T-helper 17 cell (primary cell): ENCODE measurements around the gene TGFB1I1. TPM values are rescaled to one million over a fixed set of nuclear protein-coding genes. Genes with fewer than 3 reads are reported as not detected.
A peak's percentile ranks its signal among the peaks of the same experiment; 100 is the strongest.
"Not testable (repeated sequence)": the region's sequence is repeated elsewhere in the genome, so short reads cannot be mapped to it uniquely, and the experiment has no call there.

Source experiments
- ATAC-seq: fragments of 150-1000 bp; cut with Tn5 transposase; 2 replicates; pipeline ENCODE4 v1.10.0; 2021; ENCODE audit warnings: mild to moderate bottlenecking, moderate library complexity
- DNase-seq, 3 donors: peaks; one replicate each; pipeline versions ENCODE4 v3.0.0 to v3.0.0-alpha.2; 2020 to 2021
- H3K9me3 ChIP-seq: one replicate; pipeline ENCODE4 v1.7.0; 2013; ENCODE audit warnings: low read length, mild to moderate bottlenecking; ENCODE audit not compliant: control insufficient read depth, poor library complexity, severe bottlenecking
- H3K27ac Mint-ChIP-seq: one replicate; pipeline ENCODE4 v1.8.0; 2022; ENCODE audit warnings: mild to moderate bottlenecking, moderate library complexity, mixed read lengths
- H3K27me3 Mint-ChIP-seq: one replicate; pipeline ENCODE4 v1.8.0; 2022; ENCODE audit warnings: mixed read lengths
- H3K36me3 Mint-ChIP-seq: one replicate; pipeline ENCODE4 v1.8.0; 2022; ENCODE audit warnings: low read depth, mixed read lengths
- H3K4me1 Mint-ChIP-seq: one replicate; pipeline ENCODE4 v1.8.0; 2022; ENCODE audit warnings: mild to moderate bottlenecking, mixed read lengths
- H3K4me3 Mint-ChIP-seq: one replicate; pipeline ENCODE4 v1.8.0; 2022; ENCODE audit warnings: mild to moderate bottlenecking, moderate library complexity, mixed read lengths
- total RNA-seq, 4 donors: library from RNA in 2 of 4; stranded (reverse) in 2 of 4; gene quantifications; one replicate each; pipeline ENCODE4 v1.2.3 and lab custom pipeline; 2022 to 2026

The TGFB1I1 gene
- total RNA-seq, 2 donors from 2014 or later = 0.35 to 5.6 TPM

GRCh38 chr16:31438414-31438813, 33.5 kb upstream of the TGFB1I1 start:
- H3K27me3 Mint-ChIP-seq = no peaks in the 10 kb centered on the region
- ATAC-seq = no peak
- H3K36me3 Mint-ChIP-seq = no peaks in the 10 kb centered on the region
- no peak overlapping the region for H3K27ac Mint-ChIP-seq
- H3K9me3 ChIP-seq = no peaks in the 10 kb centered on the region
- no peak overlapping the region for H3K4me3 Mint-ChIP-seq
- H3K4me1 Mint-ChIP-seq = peaks cover 10% of the 10 kb centered on the region
- DNase-seq = no peak

- H3K4me3 Mint-ChIP-seq, H3K27me3 Mint-ChIP-seq, H3K36me3 Mint-ChIP-seq, H3K9me3 ChIP-seq, H3K27ac Mint-ChIP-seq, ATAC-seq, DNase-seq: not testable (repeated sequence)
- H3K4me1 Mint-ChIP-seq = peaks cover 10% of the 10 kb centered on the region
Measured at GRCh38 chr16:31439023-31439422, 32.9 kb upstream of the TGFB1I1 start.

- H3K4me1 Mint-ChIP-seq = peaks cover 10% of the 10 kb centered on the region
Measured at GRCh38 chr16:31439519-31439918, 32.4 kb upstream of the TGFB1I1 start.

GRCh38 chr16:31440516-31441184, 31.3 kb upstream of the TGFB1I1 start:
- no peaks in the 10 kb centered on the region for H3K36me3 Mint-ChIP-seq
- DNase-seq = no peak

More at GRCh38 chr16:31439519-31439918, 32.4 kb upstream of the TGFB1I1 start:
- Mint-ChIP-seq H3K27me3 (no peaks in the 10 kb centered on the region), H3K27ac (no peak overlapping the region), H3K36me3 (no peaks in the 10 kb centered on the region), H3K4me3 (no peak overlapping the region)
- no peak for DNase-seq
- no peak for ATAC-seq
- H3K9me3 ChIP-seq = no peaks in the 10 kb centered on the region

GRCh38 chr16:31441956-31442355, 30.0 kb upstream of the TGFB1I1 start:
- Mint-ChIP-seq H3K36me3 (no peaks in the 10 kb centered on the region), H3K27me3 (no peaks in the 10 kb centered on the region), H3K4me1 (peaks cover 12% of the 10 kb centered on the region), H3K4me3 (peak overlapping the region; percentile 85), H3K27ac (no peak overlapping the region)
- ATAC-seq (no peak), DNase-seq (no peak)
- no peaks in the 10 kb centered on the region for H3K9me3 ChIP-seq

More at GRCh38 chr16:31440516-31441184, 31.3 kb upstream of the TGFB1I1 start:
- H3K4me1 Mint-ChIP-seq = peaks cover 10% of the 10 kb centered on the region
- H3K4me3 Mint-ChIP-seq = no peak overlapping the region
- H3K27me3 Mint-ChIP-seq = no peaks in the 10 kb centered on the region
- no peak for ATAC-seq
- no peak overlapping the region for H3K27ac Mint-ChIP-seq
- H3K9me3 ChIP-seq = no peaks in the 10 kb centered on the region

GRCh38 chr16:31445931-31446330, 26.0 kb upstream of the TGFB1I1 start:
- H3K27ac Mint-ChIP-seq, H3K4me3 Mint-ChIP-seq, H3K4me1 Mint-ChIP-seq, H3K36me3 Mint-ChIP-seq, H3K27me3 Mint-ChIP-seq, ATAC-seq, H3K9me3 ChIP-seq, DNase-seq: not testable (repeated sequence)

GRCh38 chr16:31451201-31451600, 20.8 kb upstream of the TGFB1I1 start:
- H3K4me1 Mint-ChIP-seq = peaks cover 23% of the 10 kb centered on the region
- H3K27me3 Mint-ChIP-seq = no peaks in the 10 kb centered on the region
- H3K36me3 Mint-ChIP-seq = no peaks in the 10 kb centered on the region
- H3K9me3 ChIP-seq = no peaks in the 10 kb centered on the region
- H3K4me3 Mint-ChIP-seq = no peak overlapping the region
- ATAC-seq (no peak), DNase-seq (no peak)
- peak overlapping the region; percentile 47 for H3K27ac Mint-ChIP-seq

- ATAC-seq (peak; percentile 36), DNase-seq (no peak)
- Mint-ChIP-seq H3K27me3 (no peaks in the 10 kb centered on the region), H3K4me3 (no peak overlapping the region), H3K36me3 (no peaks in the 10 kb centered on the region), H3K4me1 (peaks cover 23% of the 10 kb centered on the region), H3K27ac (no peak overlapping the region)
- no peaks in the 10 kb centered on the region for H3K9me3 ChIP-seq
Measured at GRCh38 chr16:31451681-31452351, 20.1 kb upstream of the TGFB1I1 start.

- Mint-ChIP-seq H3K36me3 (no peaks in the 10 kb centered on the region), H3K4me3 (no peak overlapping the region), H3K27me3 (no peaks in the 10 kb centered on the region), H3K4me1 (peaks cover 23% of the 10 kb centered on the region), H3K27ac (no peak overlapping the region)
- DNase-seq = no peak
- no peaks in the 10 kb centered on the region for H3K9me3 ChIP-seq
- ATAC-seq = no peak
Measured at GRCh38 chr16:31452631-31453106, 19.3 kb upstream of the TGFB1I1 start.

GRCh38 chr16:31453255-31454204, 18.4 kb upstream of the TGFB1I1 start:
- Mint-ChIP-seq H3K4me1 (peaks cover 30% of the 10 kb centered on the region), H3K27me3 (no peaks in the 10 kb centered on the region), H3K27ac (peak overlapping the region; percentile 49), H3K4me3 (no peak overlapping the region), H3K36me3 (no peaks in the 10 kb centered on the region)
- DNase-seq = no peak
- H3K9me3 ChIP-seq = no peaks in the 10 kb centered on the region
- ATAC-seq = no peak

GRCh38 chr16:31455601-31456314, 16.2 kb upstream of the TGFB1I1 start:
- no peak for DNase-seq
- no peaks in the 10 kb centered on the region for H3K9me3 ChIP-seq
- no peaks in the 10 kb centered on the region for H3K27me3 Mint-ChIP-seq
- peak overlapping the region; percentile 16 for H3K27ac Mint-ChIP-seq
- H3K4me1 Mint-ChIP-seq = peaks cover 38% of the 10 kb centered on the region
- peak overlapping the region; percentile 7 for H3K4me3 Mint-ChIP-seq
- no peaks in the 10 kb centered on the region for H3K36me3 Mint-ChIP-seq
- ATAC-seq = no peak

- Mint-ChIP-seq H3K4me3 (no peak overlapping the region), H3K27me3 (no peaks in the 10 kb centered on the region), H3K4me1 (peaks cover 33% of the 10 kb centered on the region), H3K36me3 (no peaks in the 10 kb centered on the region), H3K27ac (peak overlapping the region; percentile 83)
- ATAC-seq = no peak
- no peak for DNase-seq
- H3K9me3 ChIP-seq = no peaks in the 10 kb centered on the region
Measured at GRCh38 chr16:31456988-31457360, 15.0 kb upstream of the TGFB1I1 start.
